K562 (cell line): ENCODE data around the gene SLC30A1. TPM values are rescaled to one million over a fixed set of nuclear protein-coding genes. Genes with fewer than 3 reads are reported as not detected.

Source experiments
- ASH1L ChIP-seq: fragments of 450-650 bp; IDR thresholded peaks from 2 replicates; pipeline ENCODE4 v1.6.1; 2018; ENCODE audit warnings: borderline replicate concordance, mild to moderate bottlenecking, low read depth; ENCODE audit not compliant: partially characterized antibody
- CREB3 ChIP-seq: fragments of 450-650 bp; conservative IDR thresholded peaks from 2 replicates; pipeline ENCODE4 v1.6.1; 2016; ENCODE audit warnings: missing genetic modification characterization, low read depth, mild to moderate bottlenecking, missing compliant biosample characterization, moderate library complexity
- HDAC1 ChIP-seq, 2 experiments: fragments of 450-650 bp; IDR thresholded peaks; 2 replicates each; pipeline ENCODE4 v1.6.1; 2016 to 2017; ENCODE audit warnings: inconsistent platforms in 1 of 2, mild to moderate bottlenecking in 1 of 2, moderate library complexity in 1 of 2
- HNRNPH1 ChIP-seq: fragments of 200-400 bp; formaldehyde crosslinking; optimal IDR thresholded peaks from 2 replicates; pipeline ENCODE3; 2017; ENCODE audit warnings: low read depth, mild to moderate bottlenecking, low read length, moderate library complexity
- IRF2 ChIP-seq: sonication (generic); formaldehyde crosslinking; IDR thresholded peaks from 2 replicates; pipeline ENCODE4 v1.8.1; 2022; ENCODE audit warnings: mild to moderate bottlenecking, missing genetic modification reagents
- MECOM ChIP-seq: fragments of 250-450 bp; sonication (Bioruptor Pico); IDR thresholded peaks from 2 replicates; pipeline ENCODE4 v1.8.0; 2022; ENCODE audit warnings: inconsistent platforms
- MYBL2 ChIP-seq, 2 experiments: fragments of 450-650 bp in 1 of 2; sonication (generic) in 1 of 2; formaldehyde crosslinking in 1 of 2; IDR thresholded peaks; 2 replicates each; pipeline versions ENCODE4 v1.6.1 to v1.8.1; 2017 to 2022; ENCODE audit warnings: borderline replicate concordance in 1 of 2, inconsistent platforms in 1 of 2, low read depth in 1 of 2, mild to moderate bottlenecking in 1 of 2, missing genetic modification reagents in 1 of 2, moderate library complexity in 1 of 2
- MYC ChIP-seq, 2 experiments: fragments of 250-450 bp in 1 of 2; sonication (Bioruptor Pico) in 1 of 2; IDR thresholded peaks; 2 replicates each; pipeline versions ENCODE4 v1.5.1 to v1.6.1; 2012 to 2021; ENCODE audit warnings: low read depth in 2 of 2, borderline replicate concordance in 1 of 2, improper control_type of control experiment in 1 of 2, low read length in 1 of 2, mild to moderate bottlenecking in 1 of 2, moderate library complexity in 1 of 2
- NR1H2 ChIP-seq: sonication (generic); formaldehyde crosslinking; IDR thresholded peaks from 2 replicates; pipeline ENCODE4 v1.4.0; 2020; ENCODE audit warnings: mild to moderate bottlenecking, missing genetic modification reagents
- PBX2 ChIP-seq, 2 experiments: IDR thresholded peaks in 1 of 2; conservative IDR thresholded peaks in 1 of 2; 2 replicates each; pipeline ENCODE4 v1.6.1; 2016; ENCODE audit warnings: low read depth in 2 of 2, mild to moderate bottlenecking in 1 of 2, missing compliant biosample characterization in 1 of 2, missing genetic modification characterization in 1 of 2, moderate library complexity in 1 of 2
- POLR2A ChIP-seq: fragments of 450-650 bp; conservative IDR thresholded peaks from 2 replicates; pipeline ENCODE4 v1.6.1; 2016
- RFX5 ChIP-seq: IDR thresholded peaks from 2 replicates; pipeline ENCODE4 v1.6.1; 2011; ENCODE audit warnings: low read depth, mild to moderate bottlenecking, improper control_type of control experiment, low read length
- SMAD4 ChIP-seq: fragments of 250-450 bp; sonication (Bioruptor Pico); conservative IDR thresholded peaks from 2 replicates; pipeline ENCODE4 v1.8.0; 2021; ENCODE audit warnings: inconsistent platforms, mild to moderate bottlenecking, moderate library complexity
- TAF15 ChIP-seq: fragments of 200-400 bp; formaldehyde crosslinking; IDR thresholded peaks from 2 replicates; pipeline ENCODE4 v1.6.1; 2017; ENCODE audit warnings: mild to moderate bottlenecking, low read depth, low read length, moderate library complexity
- TAL1 ChIP-seq: fragments of 450-650 bp; IDR thresholded peaks from 2 replicates; pipeline ENCODE4 v1.6.1; 2016; ENCODE audit warnings: mild to moderate bottlenecking
- U2AF1 ChIP-seq: fragments of 200-400 bp; formaldehyde crosslinking; optimal IDR thresholded peaks from 2 replicates; pipeline ENCODE3; 2017; ENCODE audit warnings: mild to moderate bottlenecking, low read depth, low read length, moderate library complexity
- U2AF2 ChIP-seq: fragments of 200-400 bp; formaldehyde crosslinking; optimal IDR thresholded peaks from 2 replicates; pipeline ENCODE3; 2017; ENCODE audit warnings: low read depth, mild to moderate bottlenecking, low read length
- ZNF764 ChIP-seq: fragments of 250-450 bp; sonication (Bioruptor Pico); IDR thresholded peaks from 2 replicates; pipeline ENCODE4 v1.4.0; 2020; ENCODE audit warnings: low read depth, mild to moderate bottlenecking, moderate library complexity
- polyA plus RNA-seq, 8 experiments: library from polyadenylated mRNA; depleted of rRNA in 4 of 8; stranded (reverse) in 5 of 8; unstranded in 3 of 8; fragments of >200 nt; fragmentation: Nextera tagmentation in 2 of 8; fragmentation: Illumina TruSeq in 1 of 8; extraction: Ambion mirVana in 2 of 8; extraction: Trizol in 1 of 8; gene quantifications; 2 replicates each; pipeline versions ENCODE4 v1.2.1 to v1.2.3, GENCODE V29; 2011 to 2014; ENCODE audit warnings: inconsistent platforms in 1 of 8, missing spikeins in 1 of 8
- total RNA-seq, 7 experiments: library from RNA; depleted of rRNA in 6 of 7; stranded (reverse); fragments of >200 nt in 6 of 7; fragmentation: Illumina TruSeq in 2 of 7; extraction: Trizol in 2 of 7; gene quantifications; 2 replicates each; pipeline versions ENCODE4 v1.2.1 to v1.2.3, GENCODE V29; 2011 to 2021; ENCODE audit warnings: low replicate concordance in 1 of 7

SLC30A1 gene
- total and polyA plus RNA-seq, 9 of the 15 experiments (the other 6 are each of a cell fraction or from before 2014, with no cell fraction given): 4.1 to 14.4 (median 6.6) TPM

GRCh38 chr1:211606914-211607753, 28.2 kb upstream of the SLC30A1 start (continued):
- TF ChIP-seq PBX2 (CRISPR knock-in tag; IDR thresholded peaks at IDR 0.05; ENCODE audit: low read depth) (no peak), PBX2 (tag; conservative IDR thresholded peaks at IDR 0.05; ENCODE audit: low read depth) (peak; percentile 59), CREB3 (tag) (0 out of 2 replicates have a peak, but pooled peaks have one; percentile 11), HNRNPH1 (no peak), NR1H2 (CRISPR knock-in tag) (no peak), ZNF764 (CRISPR knock-in tag) (0 out of 2 replicates have a peak, but pooled peaks have one; percentile 8), TAF15 (no peak), TAL1 (0 out of 2 replicates have a peak, but pooled peaks have one; percentile 8), IRF2 (CRISPR knock-in tag) (no peak), HDAC1 (IDR thresholded peaks at IDR 0.05) (peak in 1 of 2 experiments; percentile 10; a peak in 1 of 4 replicates), POLR2A (peak; percentile 62), SMAD4 (CRISPR knock-in tag) (peak; percentile 59; the same call in 1 of the 2 replicates), ASH1L (peak; percentile 12), U2AF1 (no peak), MYBL2 (IDR thresholded peaks at IDR 0.05; ENCODE audit: low read depth) (no peak), MYBL2 (CRISPR knock-in tag; IDR thresholded peaks at IDR 0.05; ENCODE audit: borderline replicate concordance) (no peak), U2AF2 (no peak), MECOM (no peak), MYC (IDR thresholded peaks at IDR 0.05; ENCODE audit: low read depth, low read length) (peak; percentile 64), MYC (CRISPR knock-in tag; IDR thresholded peaks at IDR 0.05; ENCODE audit: borderline replicate concordance, low read depth) (no peak), RFX5 (no peak)
